CD1c-positive myeloid dendritic cell (primary cell): ENCODE data around the gene VAV2.
"Not testable (repeated sequence)": the region's sequence is repeated elsewhere in the genome, so short reads cannot be mapped to it uniquely, and the experiment has no call there.

ENCODE experiments used
- DNase-seq: peaks from one replicate; pipeline ENCODE4 v3.0.0-alpha.2; 2016; ENCODE audit errors: extremely low spot score

The VAV2 gene

GRCh38 chr9:133968966-133969617, 23.0 kb downstream of the VAV2 start:
- no peak for DNase-seq

- no peak for DNase-seq
Observed at GRCh38 chr9:133968428-133968827, 23.7 kb downstream of the VAV2 start.

- no peak for DNase-seq
Observed at GRCh38 chr9:133967024-133967741, 24.9 kb downstream of the VAV2 start.

- DNase-seq, result no peak
Observed at GRCh38 chr9:133964463-133964862, 27.7 kb downstream of the VAV2 start.

- no peak for DNase-seq
Observed at GRCh38 chr9:133963166-133963565, 29.0 kb downstream of the VAV2 start.

GRCh38 chr9:133962341-133962740, 29.8 kb downstream of the VAV2 start:
- DNase-seq, result no peak

GRCh38 chr9:133961226-133962165, 30.6 kb downstream of the VAV2 start:
- no peak for DNase-seq

GRCh38 chr9:133960568-133961129, 31.5 kb downstream of the VAV2 start:
- peak; percentile 74 for DNase-seq

GRCh38 chr9:133959966-133960567, 32.1 kb downstream of the VAV2 start:
- DNase-seq, result no peak

- no peak for DNase-seq
Observed at GRCh38 chr9:133959171-133959570, 33.0 kb downstream of the VAV2 start.

- no peak for DNase-seq
Observed at GRCh38 chr9:133958756-133959155, 33.4 kb downstream of the VAV2 start.

- not testable (repeated sequence) for DNase-seq
Observed at GRCh38 chr9:133957772-133958171, 34.4 kb downstream of the VAV2 start.

- no peak for DNase-seq
Observed at GRCh38 chr9:133957328-133957727, 34.8 kb downstream of the VAV2 start.

- DNase-seq, result no peak
Observed at GRCh38 chr9:133956520-133957076, 35.5 kb downstream of the VAV2 start.

GRCh38 chr9:133955821-133956411, 36.2 kb downstream of the VAV2 start:
- no peak for DNase-seq

GRCh38 chr9:133954862-133955529, 37.1 kb downstream of the VAV2 start:
- DNase-seq, result no peak

GRCh38 chr9:133953976-133954709, 38.0 kb downstream of the VAV2 start:
- DNase-seq, result no peak

- DNase-seq, result no peak
Observed at GRCh38 chr9:133953621-133953975, 38.5 kb downstream of the VAV2 start.

- DNase-seq, result no peak
Observed at GRCh38 chr9:133952598-133953550, 39.2 kb downstream of the VAV2 start.
